ENCODE data around the gene NAIF1.
"Not testable (repeated sequence)": the region's sequence is repeated elsewhere in the genome, so short reads cannot be mapped to it uniquely, and the experiment has no call there.

Gene NAIF1
- total RNA-seq: 18.7 to 21.7 reads per million in 2 donors

GRCh38 chr9:128066713-128067644 is at the start of gene NAIF1:
Gene NAIF1 (minus strand): TSS chr9:128067320. CDS start chr9:128067101, 219 bp downstream.
- DNase-seq: peak; percentile 73

- DNase-seq: no peak
Measured at GRCh38 chr9:128116104-128117083, 49.3 kb upstream of the NAIF1 start.

GRCh38 chr9:128115187-128116103 is 48.3 kb upstream of the NAIF1 start:
- DNase-seq: no peak

- DNase-seq: no peak
Measured at GRCh38 chr9:128114326-128115186, 47.4 kb upstream of the NAIF1 start.

- DNase-seq: no peak
Measured at GRCh38 chr9:128113526-128114325, 46.6 kb upstream of the NAIF1 start.

GRCh38 chr9:128111726-128112125 is 44.6 kb upstream of the NAIF1 start:
- not testable (repeated sequence) for DNase-seq

GRCh38 chr9:128109050-128109709 is 42.1 kb upstream of the NAIF1 start:
- DNase-seq: no peak

GRCh38 chr9:128108269-128109049 is 41.3 kb upstream of the NAIF1 start:
- no peak for DNase-seq

- no peak for DNase-seq
Measured at GRCh38 chr9:128107468-128108268, 40.5 kb upstream of the NAIF1 start.

GRCh38 chr9:128106940-128107467 is 39.9 kb upstream of the NAIF1 start:
- DNase-seq: no peak

GRCh38 chr9:128106181-128106939 is 39.2 kb upstream of the NAIF1 start:
- no peak for DNase-seq

GRCh38 chr9:128105538-128106175 is 38.5 kb upstream of the NAIF1 start:
- DNase-seq: no peak

- DNase-seq: no peak
Measured at GRCh38 chr9:128104171-128104618, 37.1 kb upstream of the NAIF1 start.

GRCh38 chr9:128103589-128103962 is 36.5 kb upstream of the NAIF1 start:
- no peak for DNase-seq

- DNase-seq: no peak
Measured at GRCh38 chr9:128102861-128103588, 35.9 kb upstream of the NAIF1 start.

GRCh38 chr9:128102196-128102595 is 35.1 kb upstream of the NAIF1 start:
- DNase-seq: no peak

Data from activated gamma-delta T cell (primary cell).